DMS53 (cell line): ENCODE measurements around the gene ADAT1.

Experiments used
- DNase-seq: peaks from one replicate; lab custom pipeline; 2025; lab: John Stamatoyannopoulos, UW

Gene ADAT1

GRCh38 chr16:75576384-75576811, 46.7 kb downstream of the ADAT1 start:
- no peak for DNase-seq

DNA sequence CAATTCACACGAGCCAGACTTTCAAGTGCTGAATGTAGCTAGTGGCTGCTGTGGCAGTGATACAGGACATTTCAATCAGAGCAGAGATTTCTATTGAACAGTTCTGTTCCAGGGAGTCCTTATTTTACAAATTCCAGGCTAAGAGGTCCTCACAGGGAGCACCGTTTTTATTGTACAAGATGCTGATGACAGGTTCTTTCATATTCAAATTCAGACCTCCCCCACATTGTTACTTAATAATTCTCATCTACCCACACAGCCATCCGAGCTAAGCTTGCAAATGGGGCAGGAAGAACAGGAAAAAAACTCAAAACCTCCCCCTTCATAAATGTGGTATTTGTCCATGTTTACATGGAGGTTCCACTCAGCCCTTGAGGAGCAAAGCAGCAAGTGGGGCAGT, 47.1 kb downstream of the ADAT1 start:
- no peak for DNase-seq

GRCh38 chr16:75573955-75574354, 49.1 kb downstream of the ADAT1 start:
- DNase-seq = no peak

DNA sequence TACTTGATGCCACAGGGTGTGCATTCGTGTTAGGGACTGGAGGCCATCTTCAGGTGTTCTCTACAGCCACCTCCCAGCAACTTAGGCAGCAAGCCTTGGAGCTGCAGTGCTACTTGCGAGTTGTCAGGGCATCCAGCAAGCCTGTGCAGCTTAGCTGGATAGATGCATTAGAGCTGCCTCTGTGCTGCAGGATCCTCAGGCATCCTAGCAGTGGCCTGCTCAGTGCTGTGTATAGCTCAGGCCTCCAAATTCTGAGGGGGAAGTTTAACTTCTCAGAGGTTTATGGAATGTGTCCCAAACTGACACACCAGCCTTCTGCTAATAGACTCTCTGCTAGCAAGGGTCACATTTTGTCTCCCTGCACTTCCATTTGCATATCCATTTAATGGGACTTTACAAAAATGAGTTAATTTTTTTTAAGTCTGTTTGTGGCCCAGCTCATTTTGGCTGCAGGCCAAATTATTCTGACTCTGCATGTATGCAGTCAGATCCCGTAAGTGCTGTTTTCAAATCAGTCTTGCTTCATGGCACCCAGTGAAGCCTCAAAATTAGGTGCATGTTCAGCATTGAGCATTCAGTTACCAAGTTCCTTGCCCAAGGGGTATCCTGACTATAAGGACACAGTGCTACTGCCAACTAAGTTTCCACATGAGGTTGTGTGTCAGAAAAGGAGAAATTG, 50.1 kb downstream of the ADAT1 start:
- DNase-seq = no peak

DNA sequence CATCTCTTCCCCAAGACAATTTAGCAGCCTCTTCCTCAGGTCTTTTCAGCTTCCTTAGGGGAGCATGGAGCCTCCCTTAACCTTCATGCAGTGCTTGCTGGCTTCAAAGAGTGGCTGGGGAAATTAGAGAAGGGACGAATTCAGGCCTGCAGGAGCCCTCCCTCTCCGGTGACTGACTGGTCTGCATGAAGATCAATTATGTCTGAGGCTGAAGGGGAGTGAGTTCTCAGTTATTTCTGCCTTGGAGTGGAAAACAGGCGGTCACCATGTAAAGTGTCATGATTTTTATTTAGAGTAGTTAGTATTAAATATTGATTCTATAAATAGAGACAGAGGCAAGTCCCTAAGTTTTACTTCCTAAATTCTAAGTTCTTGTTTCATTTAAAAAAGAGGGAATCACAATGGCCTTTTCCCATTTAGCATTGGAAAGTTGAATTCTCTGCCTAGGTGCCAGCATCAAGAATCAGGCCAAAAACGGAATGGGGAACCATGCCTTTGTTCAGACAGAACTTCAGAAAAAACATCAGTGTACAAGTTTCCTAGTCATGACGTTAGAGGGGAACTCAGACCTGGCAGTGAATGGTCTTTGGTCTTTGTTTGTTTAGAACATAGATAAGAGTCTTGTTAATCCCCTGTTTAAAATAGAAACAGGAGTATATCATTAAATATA, 52.5 kb downstream of the ADAT1 start:
- no peak for DNase-seq

GRCh38 chr16:75567911-75568310, 55.2 kb downstream of the ADAT1 start:
- DNase-seq = peak; percentile 22

DNA sequence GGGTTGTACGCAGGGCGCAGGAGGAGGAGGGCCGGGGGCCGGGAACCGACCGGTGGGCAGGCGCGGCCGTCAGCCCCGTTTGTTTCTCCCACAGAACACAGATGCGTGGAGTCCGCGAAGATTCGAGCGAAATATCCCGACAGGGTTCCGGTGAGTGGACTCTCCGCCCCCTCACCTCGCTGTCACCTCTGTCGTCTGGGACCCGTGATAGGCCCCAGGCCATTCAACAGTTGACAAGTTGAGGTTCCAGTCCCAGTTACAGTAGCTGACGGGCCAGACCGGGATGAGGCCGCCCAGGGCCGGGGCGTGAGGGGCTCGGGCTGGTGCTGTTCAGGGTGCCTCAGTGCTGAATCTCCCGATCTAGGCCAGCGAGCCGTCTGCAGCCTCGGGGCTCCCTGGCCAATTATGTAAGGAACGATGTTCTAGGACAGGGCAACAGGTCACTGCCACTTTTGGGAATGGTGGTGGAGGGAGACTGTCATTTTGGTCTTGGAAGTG, 56.3 kb downstream of the ADAT1 start:
- peak; percentile 39 for DNase-seq

- peak; percentile 90 for DNase-seq
Measured at GRCh38 chr16:75566040-75566757, 56.9 kb downstream of the ADAT1 start, which contains the start of gene GABARAPL2. TSS of gene GABARAPL2 (plus strand) at chr16:75566379. CDS start at chr16:75566487, 108 bp downstream.

- no peak for DNase-seq
Measured at GRCh38 chr16:75565640-75566039, 57.4 kb downstream of the ADAT1 start.

GRCh38 chr16:75559564-75560372, 63.3 kb downstream of the ADAT1 start:
- no peak for DNase-seq

GRCh38 chr16:75558846-75559401, 64.2 kb downstream of the ADAT1 start:
- DNase-seq = no peak

DNA sequence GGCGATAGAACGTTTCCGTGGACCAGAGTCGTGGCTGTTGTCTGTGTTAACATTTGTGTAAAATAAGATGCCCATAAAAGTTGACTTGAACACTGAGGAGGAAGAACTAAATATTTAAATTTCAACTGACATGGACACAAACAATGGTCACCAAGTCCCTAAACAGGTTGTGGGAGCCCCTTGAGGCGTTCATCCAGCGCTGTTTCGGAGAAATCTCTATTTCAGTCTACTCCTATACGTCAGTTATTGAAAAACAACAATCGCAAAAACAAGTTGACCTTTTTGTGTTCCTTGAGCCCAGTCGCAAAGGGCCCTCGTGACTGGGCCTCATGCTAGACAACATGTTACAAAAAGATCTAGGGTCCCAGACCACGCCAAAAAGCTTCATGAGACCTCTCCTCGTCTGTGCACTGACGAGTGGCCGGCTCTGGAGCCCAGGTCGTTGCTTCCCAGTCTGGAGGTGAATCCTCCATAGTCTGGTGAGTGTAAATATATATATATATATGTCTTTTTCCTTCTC, 66.6 kb downstream of the ADAT1 start:
- no peak for DNase-seq

GRCh38 chr16:75555707-75556430, 67.2 kb downstream of the ADAT1 start, which contains the start of gene TMEM231:
TSS of gene TMEM231 (minus strand) at chr16:75556252. CDS start at chr16:75556209, 43 bp downstream.
- DNase-seq = peak; percentile 96

- DNase-seq = peak; percentile 92
Measured at GRCh38 chr16:75555213-75555706, 67.8 kb downstream of the ADAT1 start.

GRCh38 chr16:75552951-75553350, 70.1 kb downstream of the ADAT1 start:
- no peak for DNase-seq

- DNase-seq = peak; percentile 51
Measured at GRCh38 chr16:75550211-75550662, 72.8 kb downstream of the ADAT1 start.
